Measurements from ENCODE around the gene UBAP2L.
"Not testable (repeated sequence)": the region's sequence is repeated elsewhere in the genome, so short reads cannot be mapped to it uniquely, and the experiment has no call there.

UBAP2L gene

DNA sequence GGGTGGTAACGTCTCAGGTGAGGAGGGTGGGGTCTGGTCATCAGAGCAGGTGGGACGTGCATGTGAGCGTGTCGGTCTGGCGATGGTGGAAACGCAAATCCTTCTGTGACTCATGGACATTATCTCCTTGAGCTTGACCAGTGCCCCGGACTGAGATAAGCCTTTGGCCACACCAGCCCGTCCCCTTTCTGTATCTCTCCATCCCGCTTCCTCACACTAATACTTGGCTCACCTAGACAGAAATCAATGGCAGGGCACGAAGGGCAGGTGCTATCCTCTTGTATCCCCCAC, 92.3 kb downstream of the UBAP2L start:
- DNase-seq (ENCODE audit: low spot score): no peak
- Histone ChIP-seq H3K4me2 (ENCODE audit: insufficient read depth, low read length, poor library complexity, severe bottlenecking) (no peak overlapping the region), H3K27me3 (ENCODE audit: control insufficient read depth in 3 of 3, insufficient read depth in 3 of 3, low read depth in 1 of 3, low read length in 3 of 3) (no peaks in the 10 kb centered on the region), H4K8ac (ENCODE audit: low read depth, low read length) (no peak overlapping the region), H2BK12ac (ENCODE audit: low read length) (no peak overlapping the region), H3K4me1 (ENCODE audit: control insufficient read depth in 2 of 2, insufficient read depth in 1 of 2, low read depth in 1 of 2, low read length in 2 of 2) (no peaks in the 10 kb centered on the region), H3K79me1 (ENCODE audit: low read depth, low read length) (no peaks in the 10 kb centered on the region), H3K4me3 (ENCODE audit: low read length in 2 of 2) (no peak overlapping the region), H2AK5ac (ENCODE audit: low read depth, low read length) (no peak overlapping the region), H3K27ac (replicated peaks; ENCODE audit: low read length) (no peak overlapping the region), H3K18ac (ENCODE audit: low read length) (no peak overlapping the region), H2BK15ac (ENCODE audit: low read length) (no peak overlapping the region), H4K91ac (ENCODE audit: low read depth, low read length, poor library complexity) (no peak overlapping the region), H3K9ac (ENCODE audit: low read depth, low read length, poor library complexity) (no peak overlapping the region), H3K9me3 (replicated peaks in 1 of 2; ENCODE audit: control insufficient read depth in 2 of 2, insufficient read depth in 1 of 2, low read depth in 1 of 2, low read length in 2 of 2) (no peaks in the 10 kb centered on the region), H3K14ac (ENCODE audit: low read length) (no peak overlapping the region), H3K23ac (ENCODE audit: low read depth, low read length, poor library complexity) (no peak overlapping the region), H3K36me3 (replicated peaks in 1 of 2; ENCODE audit: control insufficient read depth in 2 of 2, insufficient read depth in 2 of 2, low read length in 2 of 2) (no peaks in the 10 kb centered on the region), H2BK5ac (ENCODE audit: low read length) (no peak overlapping the region), H2AFZ (ENCODE audit: low read length) (no peak overlapping the region), H2BK120ac (ENCODE audit: low read depth, low read length) (no peak overlapping the region), H3K4ac (ENCODE audit: low read length) (no peak overlapping the region)
- WGBS, 2 donors (ENCODE audit: extremely low coverage in 2 of 2, insufficient read length in 2 of 2, insufficient replicate concordance in 1 of 2): no CpG with 5 or more reads among the region's 10 CpGs

DNA sequence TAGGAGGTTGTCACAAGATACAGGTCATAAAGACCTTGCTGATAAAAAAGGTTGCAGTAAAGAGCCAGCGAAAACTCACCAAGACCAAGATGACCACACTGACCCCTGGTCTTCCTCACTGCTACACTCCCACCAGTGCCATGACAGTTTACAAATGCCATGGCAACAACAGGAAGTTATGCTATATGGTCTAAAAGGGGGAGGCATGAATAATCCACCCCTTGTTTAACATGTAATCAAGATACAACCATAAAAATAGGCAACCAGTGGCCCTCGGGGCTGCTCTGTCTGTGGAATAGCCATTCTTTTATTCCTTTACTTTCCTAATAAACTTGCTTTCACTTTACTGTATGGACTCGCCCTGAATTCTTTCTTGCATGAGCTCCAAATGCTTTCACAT, 93.5 kb downstream of the UBAP2L start:
- not testable (repeated sequence) for H3K79me1 ChIP-seq (ENCODE audit: low read depth, low read length); H3K9me3 ChIP-seq (replicated peaks in 1 of 2; ENCODE audit: control insufficient read depth in 2 of 2, insufficient read depth in 1 of 2, low read depth in 1 of 2, low read length in 2 of 2); H3K9ac ChIP-seq (ENCODE audit: low read depth, low read length, poor library complexity); H3K14ac ChIP-seq (ENCODE audit: low read length); H2BK12ac ChIP-seq (ENCODE audit: low read length); H4K91ac ChIP-seq (ENCODE audit: low read depth, low read length, poor library complexity); H3K4me2 ChIP-seq (ENCODE audit: insufficient read depth, low read length, poor library complexity, severe bottlenecking); H3K4ac ChIP-seq (ENCODE audit: low read length); H2BK5ac ChIP-seq (ENCODE audit: low read length); H3K18ac ChIP-seq (ENCODE audit: low read length); H4K8ac ChIP-seq (ENCODE audit: low read depth, low read length); H3K23ac ChIP-seq (ENCODE audit: low read depth, low read length, poor library complexity); H3K27ac ChIP-seq (replicated peaks; ENCODE audit: low read length); H3K36me3 ChIP-seq (replicated peaks in 1 of 2; ENCODE audit: control insufficient read depth in 2 of 2, insufficient read depth in 2 of 2, low read length in 2 of 2); H2BK15ac ChIP-seq (ENCODE audit: low read length); H3K4me1 ChIP-seq (ENCODE audit: control insufficient read depth in 2 of 2, insufficient read depth in 1 of 2, low read depth in 1 of 2, low read length in 2 of 2); DNase-seq (ENCODE audit: low spot score); H2AK5ac ChIP-seq (ENCODE audit: low read depth, low read length); H2AFZ ChIP-seq (ENCODE audit: low read length); H3K27me3 ChIP-seq (ENCODE audit: control insufficient read depth in 3 of 3, insufficient read depth in 3 of 3, low read depth in 1 of 3, low read length in 3 of 3); H3K4me3 ChIP-seq (ENCODE audit: low read length in 2 of 2); H2BK120ac ChIP-seq (ENCODE audit: low read depth, low read length)
- no CpG with 5 or more reads among the region's 3 CpGs for WGBS, 2 donors (ENCODE audit: extremely low coverage in 2 of 2, insufficient read length in 2 of 2, insufficient replicate concordance in 1 of 2)

GRCh38 chr1:154316704-154317103, 95.9 kb downstream of the UBAP2L start:
- Histone ChIP-seq H3K27ac (replicated peaks; ENCODE audit: low read length) (no peak overlapping the region), H3K4me1 (ENCODE audit: control insufficient read depth in 2 of 2, insufficient read depth in 1 of 2, low read depth in 1 of 2, low read length in 2 of 2) (no peaks in the 10 kb centered on the region), H3K18ac (ENCODE audit: low read length) (no peak overlapping the region), H3K4me3 (ENCODE audit: low read length in 2 of 2) (no peak overlapping the region), H4K91ac (ENCODE audit: low read depth, low read length, poor library complexity) (no peak overlapping the region), H3K36me3 (replicated peaks in 1 of 2; ENCODE audit: control insufficient read depth in 2 of 2, insufficient read depth in 2 of 2, low read length in 2 of 2) (no peaks in the 10 kb centered on the region), H2BK15ac (ENCODE audit: low read length) (no peak overlapping the region), H2AK5ac (ENCODE audit: low read depth, low read length) (no peak overlapping the region), H3K23ac (ENCODE audit: low read depth, low read length, poor library complexity) (no peak overlapping the region), H3K14ac (ENCODE audit: low read length) (no peak overlapping the region), H2AFZ (ENCODE audit: low read length) (no peak overlapping the region), H2BK120ac (ENCODE audit: low read depth, low read length) (no peak overlapping the region), H2BK5ac (ENCODE audit: low read length) (no peak overlapping the region), H3K79me1 (ENCODE audit: low read depth, low read length) (no peaks in the 10 kb centered on the region), H3K27me3 (ENCODE audit: control insufficient read depth in 3 of 3, insufficient read depth in 3 of 3, low read depth in 1 of 3, low read length in 3 of 3) (no peaks in the 10 kb centered on the region), H3K9me3 (replicated peaks in 1 of 2; ENCODE audit: control insufficient read depth in 2 of 2, insufficient read depth in 1 of 2, low read depth in 1 of 2, low read length in 2 of 2) (no peaks in the 10 kb centered on the region), H3K4me2 (ENCODE audit: insufficient read depth, low read length, poor library complexity, severe bottlenecking) (no peak overlapping the region), H3K4ac (ENCODE audit: low read length) (no peak overlapping the region), H2BK12ac (ENCODE audit: low read length) (no peak overlapping the region), H3K9ac (ENCODE audit: low read depth, low read length, poor library complexity) (no peak overlapping the region), H4K8ac (ENCODE audit: low read depth, low read length) (no peak overlapping the region)
- DNase-seq (ENCODE audit: low spot score): no peak
- whole genome bisulfite sequencing, 2 donors (ENCODE audit: extremely low coverage in 2 of 2, insufficient read length in 2 of 2, insufficient replicate concordance in 1 of 2): no CpG with 5 or more reads among the region's 1 CpG

- Histone ChIP-seq H2BK12ac (ENCODE audit: low read length) (no peak overlapping the region), H4K91ac (ENCODE audit: low read depth, low read length, poor library complexity) (no peak overlapping the region), H2BK15ac (ENCODE audit: low read length) (no peak overlapping the region), H3K27ac (replicated peaks; ENCODE audit: low read length) (no peak overlapping the region), H3K9ac (ENCODE audit: low read depth, low read length, poor library complexity) (no peak overlapping the region), H2AFZ (ENCODE audit: low read length) (no peak overlapping the region), H3K36me3 (replicated peaks in 1 of 2; ENCODE audit: control insufficient read depth in 2 of 2, insufficient read depth in 2 of 2, low read length in 2 of 2) (no peaks in the 10 kb centered on the region), H3K27me3 (ENCODE audit: control insufficient read depth in 3 of 3, insufficient read depth in 3 of 3, low read depth in 1 of 3, low read length in 3 of 3) (peaks cover 0 to 15% (median 0%) of the 10 kb centered on the region in 3 experiments), H2BK120ac (ENCODE audit: low read depth, low read length) (no peak overlapping the region), H3K18ac (ENCODE audit: low read length) (no peak overlapping the region), H3K4ac (ENCODE audit: low read length) (no peak overlapping the region), H3K79me1 (ENCODE audit: low read depth, low read length) (no peaks in the 10 kb centered on the region), H3K4me1 (ENCODE audit: control insufficient read depth in 2 of 2, insufficient read depth in 1 of 2, low read depth in 1 of 2, low read length in 2 of 2) (no peaks in the 10 kb centered on the region), H3K4me3 (ENCODE audit: low read length in 2 of 2) (no peak overlapping the region), H3K4me2 (ENCODE audit: insufficient read depth, low read length, poor library complexity, severe bottlenecking) (no peak overlapping the region), H2BK5ac (ENCODE audit: low read length) (no peak overlapping the region), H3K23ac (ENCODE audit: low read depth, low read length, poor library complexity) (no peak overlapping the region), H3K9me3 (replicated peaks in 1 of 2; ENCODE audit: control insufficient read depth in 2 of 2, insufficient read depth in 1 of 2, low read depth in 1 of 2, low read length in 2 of 2) (no peaks in the 10 kb centered on the region), H3K14ac (ENCODE audit: low read length) (no peak overlapping the region), H4K8ac (ENCODE audit: low read depth, low read length) (no peak overlapping the region), H2AK5ac (ENCODE audit: low read depth, low read length) (no peak overlapping the region)
- no CpG with 5 or more reads among the region's 4 CpGs for WGBS, 2 donors (ENCODE audit: extremely low coverage in 2 of 2, insufficient read length in 2 of 2, insufficient replicate concordance in 1 of 2)
- DNase-seq (ENCODE audit: low spot score): no peak
Observed at GRCh38 chr1:154318386-154318785, 97.6 kb downstream of the UBAP2L start.

Data from neuronal stem cell (in vitro differentiated cells).